Measurements from ENCODE around the gene HELB. TPM values are rescaled to one million over a fixed set of nuclear protein-coding genes. Genes with fewer than 3 reads are reported as not detected.

The HELB gene
- 2.9 TPM for polyA plus RNA-seq (2013, experiment 1 of 4)
- polyA plus RNA-seq (2013, experiment 2 of 4): 2.5 TPM
- 2.1 TPM for polyA plus RNA-seq (2013, experiment 3 of 4)
- polyA plus RNA-seq (2013, experiment 4 of 4): 2.4 TPM

- H3K27me3 ChIP-seq (ENCODE audit: control insufficient read depth, insufficient read depth, low read length, poor library complexity, severe bottlenecking): peaks cover 18% of the 10 kb centered on the region
- no peak within 1 kb of the TSS for H3K27ac ChIP-seq (ENCODE audit: insufficient read depth, low read depth, low read length, poor library complexity, severe bottlenecking)
- 2 to 3% methylated on average over 45 of the region's 45 CpGs for WGBS, 2 experiments
- peak within 1 kb of the TSS; percentile 56 for H3K4me3 ChIP-seq (ENCODE audit: insufficient read depth, low read depth, low read length)
- H3K36me3 ChIP-seq (ENCODE audit: control insufficient read depth, insufficient read depth, low read length): no peaks in the 10 kb centered on the region
- no peaks in the 10 kb centered on the region for H3K9me3 ChIP-seq (ENCODE audit: control insufficient read depth, low read length)
- no peaks in the 10 kb centered on the region for H3K4me1 ChIP-seq (ENCODE audit: control insufficient read depth, insufficient read depth, low read length)
Observed at GRCh38 chr12:66301944-66302826, at the start of gene HELB. HELB (plus strand) TSS chr12:66302493; CDS start chr12:66302604, 111 bp downstream.

DNA sequence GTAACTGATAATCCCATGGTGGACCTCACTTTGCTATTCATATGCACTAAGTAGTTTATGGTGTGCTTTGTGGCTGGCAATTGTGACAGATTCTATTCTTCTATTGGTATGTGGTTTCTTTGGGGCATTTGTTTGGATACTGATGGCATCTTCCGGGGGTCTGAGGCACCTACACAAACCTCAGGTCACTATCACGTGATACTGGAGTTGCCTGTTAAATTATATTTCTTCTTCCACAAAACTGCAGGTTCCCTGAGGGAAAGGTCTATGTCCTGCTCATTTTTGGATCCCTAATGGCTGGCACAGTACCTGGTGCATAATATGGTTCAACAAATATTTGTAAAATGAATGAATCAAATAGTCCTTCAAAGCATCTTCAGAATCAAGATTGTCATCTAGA lies 49.5 kb upstream of the HELB start:
- no peaks in the 10 kb centered on the region for H3K36me3 ChIP-seq (ENCODE audit: control insufficient read depth, insufficient read depth, low read length)
- H3K27ac ChIP-seq (ENCODE audit: insufficient read depth, low read depth, low read length, poor library complexity, severe bottlenecking): no peak overlapping the region
- no peaks in the 10 kb centered on the region for H3K9me3 ChIP-seq (ENCODE audit: control insufficient read depth, low read length)
- 88 to 90% methylated on average over 2 of the region's 2 CpGs for WGBS, 2 experiments
- H3K4me1 ChIP-seq (ENCODE audit: control insufficient read depth, insufficient read depth, low read length): no peaks in the 10 kb centered on the region
- no peaks in the 10 kb centered on the region for H3K27me3 ChIP-seq (ENCODE audit: control insufficient read depth, insufficient read depth, low read length, poor library complexity, severe bottlenecking)
- no peak overlapping the region for H3K4me3 ChIP-seq (ENCODE audit: insufficient read depth, low read depth, low read length)

DNA sequence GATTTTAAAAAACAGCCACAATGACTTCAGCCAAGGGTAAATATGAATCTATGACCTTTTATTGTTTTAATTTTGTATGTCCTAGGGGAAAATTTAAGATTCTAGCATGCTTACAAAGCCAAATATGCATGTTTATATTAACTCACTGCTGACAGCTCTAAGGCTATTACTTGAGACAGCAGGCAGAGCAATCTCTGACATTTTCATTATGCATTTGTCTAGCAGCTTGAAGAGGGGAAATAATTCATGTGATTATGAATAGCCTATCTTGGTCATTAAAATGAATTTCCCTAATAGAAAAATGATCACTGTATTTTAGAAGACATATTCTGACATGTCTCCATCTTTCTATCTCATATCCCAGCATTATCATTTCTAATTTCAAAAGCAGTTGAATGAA lies 46.6 kb upstream of the HELB start:
- Histone ChIP-seq H3K27ac (ENCODE audit: insufficient read depth, low read depth, low read length, poor library complexity, severe bottlenecking) (no peak overlapping the region), H3K4me3 (ENCODE audit: insufficient read depth, low read depth, low read length) (no peak overlapping the region), H3K27me3 (ENCODE audit: control insufficient read depth, insufficient read depth, low read length, poor library complexity, severe bottlenecking) (no peaks in the 10 kb centered on the region), H3K4me1 (ENCODE audit: control insufficient read depth, insufficient read depth, low read length) (peaks cover 5% of the 10 kb centered on the region), H3K36me3 (ENCODE audit: control insufficient read depth, insufficient read depth, low read length) (no peaks in the 10 kb centered on the region), H3K9me3 (ENCODE audit: control insufficient read depth, low read length) (no peaks in the 10 kb centered on the region)

- H3K27me3 ChIP-seq (ENCODE audit: control insufficient read depth, insufficient read depth, low read length, poor library complexity, severe bottlenecking): no peaks in the 10 kb centered on the region
- 87 to 93% methylated on average over 3 of the region's 3 CpGs for WGBS, 2 experiments
- no peaks in the 10 kb centered on the region for H3K36me3 ChIP-seq (ENCODE audit: control insufficient read depth, insufficient read depth, low read length)
- peaks cover 5% of the 10 kb centered on the region for H3K4me1 ChIP-seq (ENCODE audit: control insufficient read depth, insufficient read depth, low read length)
- H3K27ac ChIP-seq (ENCODE audit: insufficient read depth, low read depth, low read length, poor library complexity, severe bottlenecking): no peak overlapping the region
- H3K4me3 ChIP-seq (ENCODE audit: insufficient read depth, low read depth, low read length): no peak overlapping the region
- no peaks in the 10 kb centered on the region for H3K9me3 ChIP-seq (ENCODE audit: control insufficient read depth, low read length)
Observed at GRCh38 chr12:66258011-66258410, 44.3 kb upstream of the HELB start.

DNA sequence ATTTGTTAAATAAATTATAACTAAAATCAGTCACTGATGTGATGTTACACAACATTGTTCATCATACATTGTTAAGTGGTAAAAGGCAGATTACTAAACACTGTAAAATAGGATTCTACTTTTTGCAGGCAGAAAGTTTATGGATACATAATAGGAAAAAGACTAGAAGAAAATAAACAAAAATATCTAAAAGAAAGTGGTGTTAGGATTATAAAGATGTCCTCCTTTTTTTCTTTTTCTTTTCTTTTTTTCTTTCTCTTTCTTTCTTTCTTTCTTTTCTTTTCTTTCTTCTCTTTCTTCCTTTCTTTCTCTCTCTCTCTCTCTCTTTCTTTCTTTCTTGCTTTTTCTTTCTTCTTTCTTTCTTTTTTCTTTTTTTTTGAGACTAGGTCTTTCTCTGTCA lies 39.6 kb upstream of the HELB start:
- Histone ChIP-seq H3K36me3 (ENCODE audit: control insufficient read depth, insufficient read depth, low read length) (no peaks in the 10 kb centered on the region), H3K4me1 (ENCODE audit: control insufficient read depth, insufficient read depth, low read length) (peaks cover 5% of the 10 kb centered on the region), H3K4me3 (ENCODE audit: insufficient read depth, low read depth, low read length) (no peak overlapping the region), H3K27ac (ENCODE audit: insufficient read depth, low read depth, low read length, poor library complexity, severe bottlenecking) (no peak overlapping the region), H3K27me3 (ENCODE audit: control insufficient read depth, insufficient read depth, low read length, poor library complexity, severe bottlenecking) (no peaks in the 10 kb centered on the region), H3K9me3 (ENCODE audit: control insufficient read depth, low read length) (no peaks in the 10 kb centered on the region)

- H3K27me3 ChIP-seq (ENCODE audit: control insufficient read depth, insufficient read depth, low read length, poor library complexity, severe bottlenecking): no peaks in the 10 kb centered on the region
- H3K27ac ChIP-seq (ENCODE audit: insufficient read depth, low read depth, low read length, poor library complexity, severe bottlenecking): no peak overlapping the region
- no peaks in the 10 kb centered on the region for H3K4me1 ChIP-seq (ENCODE audit: control insufficient read depth, insufficient read depth, low read length)
- WGBS, 2 experiments: 75 to 78% methylated on average over 3 of the region's 3 CpGs
- H3K36me3 ChIP-seq (ENCODE audit: control insufficient read depth, insufficient read depth, low read length): no peaks in the 10 kb centered on the region
- no peaks in the 10 kb centered on the region for H3K9me3 ChIP-seq (ENCODE audit: control insufficient read depth, low read length)
- no peak overlapping the region for H3K4me3 ChIP-seq (ENCODE audit: insufficient read depth, low read depth, low read length)
Observed at GRCh38 chr12:66268562-66268961, 33.7 kb upstream of the HELB start.

GRCh38 chr12:66269142-66269541 lies 33.2 kb upstream of the HELB start:
- Histone ChIP-seq H3K27me3 (ENCODE audit: control insufficient read depth, insufficient read depth, low read length, poor library complexity, severe bottlenecking) (no peaks in the 10 kb centered on the region), H3K27ac (ENCODE audit: insufficient read depth, low read depth, low read length, poor library complexity, severe bottlenecking) (no peak overlapping the region), H3K9me3 (ENCODE audit: control insufficient read depth, low read length) (no peaks in the 10 kb centered on the region), H3K4me1 (ENCODE audit: control insufficient read depth, insufficient read depth, low read length) (no peaks in the 10 kb centered on the region), H3K4me3 (ENCODE audit: insufficient read depth, low read depth, low read length) (no peak overlapping the region), H3K36me3 (ENCODE audit: control insufficient read depth, insufficient read depth, low read length) (no peaks in the 10 kb centered on the region)
- WGBS, 2 experiments: 92 to 93% methylated on average over 6 of the region's 6 CpGs

GRCh38 chr12:66269757-66270383 lies 32.4 kb upstream of the HELB start:
- no peaks in the 10 kb centered on the region for H3K4me1 ChIP-seq (ENCODE audit: control insufficient read depth, insufficient read depth, low read length)
- H3K4me3 ChIP-seq (ENCODE audit: insufficient read depth, low read depth, low read length): no peak overlapping the region
- no peaks in the 10 kb centered on the region for H3K36me3 ChIP-seq (ENCODE audit: control insufficient read depth, insufficient read depth, low read length)
- H3K27me3 ChIP-seq (ENCODE audit: control insufficient read depth, insufficient read depth, low read length, poor library complexity, severe bottlenecking): no peaks in the 10 kb centered on the region
- no peak overlapping the region for H3K27ac ChIP-seq (ENCODE audit: insufficient read depth, low read depth, low read length, poor library complexity, severe bottlenecking)
- H3K9me3 ChIP-seq (ENCODE audit: control insufficient read depth, low read length): no peaks in the 10 kb centered on the region
- WGBS, 2 experiments: 79 to 87% methylated on average over 5 of the region's 5 CpGs

- WGBS, 2 experiments: 88 to 96% methylated on average over 1 of the region's 1 CpG
- Histone ChIP-seq H3K4me1 (ENCODE audit: control insufficient read depth, insufficient read depth, low read length) (no peaks in the 10 kb centered on the region), H3K36me3 (ENCODE audit: control insufficient read depth, insufficient read depth, low read length) (no peaks in the 10 kb centered on the region), H3K27me3 (ENCODE audit: control insufficient read depth, insufficient read depth, low read length, poor library complexity, severe bottlenecking) (no peaks in the 10 kb centered on the region), H3K4me3 (ENCODE audit: insufficient read depth, low read depth, low read length) (no peak overlapping the region), H3K27ac (ENCODE audit: insufficient read depth, low read depth, low read length, poor library complexity, severe bottlenecking) (no peak overlapping the region), H3K9me3 (ENCODE audit: control insufficient read depth, low read length) (no peaks in the 10 kb centered on the region)
Observed at GRCh38 chr12:66270613-66271012, 31.7 kb upstream of the HELB start.

- H3K27ac ChIP-seq (ENCODE audit: insufficient read depth, low read depth, low read length, poor library complexity, severe bottlenecking): no peak overlapping the region
- WGBS, 2 experiments: 64 to 65% methylated on average over 3 of the region's 3 CpGs
Observed at GRCh38 chr12:66272650-66273049, 29.6 kb upstream of the HELB start.

More at GRCh38 chr12:66272650-66273049, 29.6 kb upstream of the HELB start:
- H3K9me3 ChIP-seq (ENCODE audit: control insufficient read depth, low read length): no peaks in the 10 kb centered on the region
- H3K4me1 ChIP-seq (ENCODE audit: control insufficient read depth, insufficient read depth, low read length): no peaks in the 10 kb centered on the region
- no peak overlapping the region for H3K4me3 ChIP-seq (ENCODE audit: insufficient read depth, low read depth, low read length)
- no peaks in the 10 kb centered on the region for H3K27me3 ChIP-seq (ENCODE audit: control insufficient read depth, insufficient read depth, low read length, poor library complexity, severe bottlenecking)
- no peaks in the 10 kb centered on the region for H3K36me3 ChIP-seq (ENCODE audit: control insufficient read depth, insufficient read depth, low read length)

Data from ectodermal cell (in vitro differentiated cells).